Stimulated activated CD4-positive, alpha-beta T cell treated with anti-CD3 and anti-CD28 coated beads, Interleukin-12 subunit alpha, Interleukin-12 subunit beta, amount 100 ng/mL, for 24 hours (primary cell): ENCODE measurements around the gene TLE6.
"Not testable (repeated sequence)": the region's sequence is repeated elsewhere in the genome, so short reads cannot be mapped to it uniquely, and the experiment has no call there.

Experiments used
- DNase-seq, 2 experiments: peaks; one replicate each; pipeline ENCODE4 v3.0.0-alpha.2; 2020; ENCODE audit warnings: low read depth in 2 of 2

Gene TLE6

DNA sequence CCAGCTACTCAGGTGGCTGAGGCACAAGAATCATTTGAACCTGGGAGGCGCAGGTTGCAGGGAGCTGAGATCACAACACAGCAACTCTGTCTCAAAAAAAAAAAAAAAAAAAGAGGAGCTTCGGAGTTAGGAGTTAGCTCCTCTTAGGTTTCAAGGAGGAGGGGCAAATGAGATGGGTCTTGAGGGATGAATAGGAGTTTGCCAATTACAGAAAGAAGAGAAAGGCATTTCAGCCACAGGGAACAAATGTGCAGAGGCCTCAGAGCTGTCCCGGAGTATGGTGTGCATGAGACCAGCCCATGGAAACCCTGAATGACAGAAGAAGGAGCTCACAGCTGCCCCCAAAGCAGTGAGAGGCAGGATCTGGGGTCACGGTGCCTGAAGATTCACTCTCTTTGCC, 27.2 kb downstream of the TLE6 start:
- no peak for DNase-seq

DNA sequence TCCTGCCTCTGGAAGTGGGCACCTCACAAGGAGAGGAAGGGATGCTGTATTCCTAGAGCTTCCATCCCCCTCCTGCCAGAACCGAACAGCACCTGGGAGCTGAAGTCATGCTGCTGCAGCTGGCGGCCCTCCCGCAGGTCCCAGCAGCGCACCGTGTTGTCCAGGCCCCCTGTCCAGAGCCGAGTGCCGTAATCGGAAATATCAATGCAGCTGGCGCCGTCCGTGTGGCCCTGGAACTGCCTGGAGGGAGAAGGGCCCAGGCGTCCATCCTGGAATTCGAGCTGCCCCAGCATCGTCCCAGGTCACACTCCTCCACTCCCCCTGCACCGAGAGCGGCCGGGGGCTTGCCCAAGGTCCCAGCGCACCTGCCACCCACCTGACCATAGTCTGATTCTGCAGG, 28.0 kb downstream of the TLE6 start:
- no peak for DNase-seq

DNA sequence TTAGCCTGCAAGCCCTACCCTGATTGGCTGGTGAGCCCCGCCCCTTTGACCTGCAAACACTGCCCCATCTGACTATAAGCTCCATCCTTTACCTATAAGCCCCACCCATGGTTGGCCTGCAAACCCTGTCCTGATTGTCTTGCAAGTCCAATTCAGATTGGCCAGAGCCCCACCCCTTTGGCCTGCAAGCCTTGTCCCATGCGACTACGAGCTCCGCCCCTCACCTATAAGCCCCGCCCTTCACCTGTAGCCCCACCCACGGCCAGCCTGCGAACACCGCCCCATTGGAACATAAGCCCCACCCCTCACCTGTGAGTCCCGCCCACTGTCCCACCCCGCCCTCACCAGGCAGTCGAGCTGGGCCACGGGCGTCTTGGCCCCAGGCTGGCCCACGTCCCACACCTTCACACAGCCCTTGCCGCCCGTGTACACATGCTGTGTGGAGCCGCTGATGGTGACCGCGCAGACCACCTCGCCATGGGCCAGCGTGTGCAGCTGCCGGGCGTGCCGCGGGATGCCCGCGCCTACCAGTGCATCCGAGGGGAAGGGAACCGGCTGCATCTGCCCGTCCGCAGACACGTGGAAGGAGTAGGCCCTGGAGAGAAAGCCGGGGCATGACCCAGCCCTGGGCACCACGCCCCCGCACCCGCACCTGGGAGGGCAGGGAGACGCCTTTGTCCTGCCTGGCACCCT, 28.9 kb downstream of the TLE6 start:
- peak in 1 of 2 experiments; percentile 19 for DNase-seq

DNA sequence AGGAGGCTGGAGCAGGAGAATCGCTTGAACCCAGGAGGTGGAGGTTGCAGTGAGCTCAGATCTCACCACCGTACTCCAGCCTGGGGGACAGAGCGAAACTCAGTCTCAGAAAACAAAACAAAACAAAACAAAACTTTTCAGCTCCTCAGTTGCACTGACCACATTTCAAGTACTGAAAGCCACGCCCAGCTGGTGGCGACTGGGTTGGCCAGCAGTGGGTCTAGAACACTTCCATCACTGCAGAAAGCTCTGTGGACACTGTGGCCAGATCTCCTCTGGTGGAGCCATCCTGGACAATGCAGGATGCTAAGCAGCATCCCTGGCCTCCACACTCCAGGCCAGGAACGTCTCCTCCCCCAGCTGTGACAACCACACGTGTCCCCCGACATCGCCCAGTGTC, 30.6 kb downstream of the TLE6 start:
- DNase-seq, result no peak

DNA sequence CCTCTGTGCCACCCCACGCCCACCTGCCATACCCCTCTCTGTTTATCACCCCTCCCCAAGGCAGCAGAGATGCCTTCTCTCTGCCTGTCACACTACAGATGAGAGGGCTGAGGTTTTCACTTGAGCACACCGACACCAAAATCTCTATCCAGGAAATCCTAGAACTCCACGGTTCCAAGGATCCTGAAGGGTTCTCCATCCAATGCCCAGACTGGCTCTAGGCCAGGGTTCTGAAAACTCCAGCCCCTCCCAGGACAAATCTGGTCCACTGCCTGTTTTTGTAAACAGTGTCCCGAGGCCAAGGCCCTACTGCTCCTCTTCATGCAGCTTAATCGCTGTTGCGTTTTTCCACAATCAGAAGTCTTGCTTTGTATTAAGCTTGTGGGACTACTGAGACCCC, 31.6 kb downstream of the TLE6 start:
- DNase-seq, result no peak

DNA sequence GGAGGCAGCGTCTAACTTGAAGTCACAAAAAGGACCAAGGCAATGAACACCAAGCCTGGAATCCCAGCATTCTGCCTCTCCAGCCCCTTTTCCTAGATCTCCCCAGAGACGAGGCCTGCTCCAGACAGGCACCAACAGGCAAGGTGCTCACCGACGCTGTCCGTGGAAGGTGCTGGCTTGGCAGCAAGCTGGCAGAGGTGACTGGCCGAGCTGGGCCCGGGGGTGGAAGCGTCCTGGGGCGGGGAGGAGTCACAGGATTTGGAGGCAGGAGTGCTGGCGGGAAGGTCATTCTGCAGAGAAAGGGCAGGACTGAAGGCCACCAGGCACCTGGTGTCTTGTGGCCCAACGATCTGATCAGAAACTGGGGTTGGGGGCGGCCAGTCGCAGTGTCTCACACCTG, 33.5 kb downstream of the TLE6 start:
- DNase-seq, result no peak

DNA sequence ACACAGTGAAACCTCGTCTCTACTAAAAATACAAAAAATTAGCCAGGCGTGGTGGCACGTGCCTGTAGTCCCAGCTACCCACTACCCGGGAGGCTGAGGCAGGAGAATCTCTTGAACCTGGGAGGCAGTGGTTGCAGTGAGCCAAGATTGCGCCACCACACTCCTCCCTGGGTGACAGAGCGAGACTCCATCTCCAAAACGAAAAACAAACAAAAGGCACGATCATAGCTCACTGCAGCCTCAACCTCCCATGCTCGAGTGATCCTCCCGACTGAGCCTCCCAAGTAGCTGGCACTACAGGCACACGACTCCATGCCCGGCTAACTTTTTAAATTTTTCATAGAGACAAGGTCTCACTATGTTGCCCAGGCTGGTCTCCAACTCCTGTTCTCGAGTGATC, 34.7 kb downstream of the TLE6 start:
- DNase-seq, result not testable (repeated sequence)

DNA sequence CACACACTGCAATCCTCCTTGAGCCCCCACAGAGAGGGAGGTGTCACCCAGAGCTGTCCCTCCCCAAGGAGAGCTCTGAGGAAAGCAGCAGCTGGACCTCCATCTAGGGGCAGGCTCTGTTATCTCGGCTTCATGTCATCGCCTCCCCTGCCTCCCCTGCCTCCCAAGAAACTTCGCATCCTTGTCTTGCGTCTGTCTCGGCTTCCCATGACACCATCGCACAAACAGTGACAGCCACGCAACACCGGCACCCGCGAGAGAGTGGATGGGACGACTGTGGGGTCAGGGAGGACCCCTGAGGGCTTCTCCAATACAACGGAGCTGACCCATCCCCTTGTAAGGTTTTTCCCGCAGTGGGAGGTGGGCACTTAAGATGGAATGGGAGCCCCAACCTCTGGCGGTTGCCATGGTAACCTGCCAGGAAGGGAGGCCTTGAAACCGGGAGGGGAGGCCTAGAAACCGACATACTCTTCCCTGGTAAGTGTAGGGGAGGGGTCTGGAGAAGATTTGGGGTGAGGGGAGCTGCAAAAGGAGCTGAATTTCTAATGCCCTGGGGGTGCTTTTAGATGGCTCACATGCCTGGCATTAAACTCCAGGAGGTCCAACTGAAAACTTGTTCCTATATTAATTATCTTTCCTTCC, 35.4 kb downstream of the TLE6 start:
- DNase-seq, result no peak

DNA sequence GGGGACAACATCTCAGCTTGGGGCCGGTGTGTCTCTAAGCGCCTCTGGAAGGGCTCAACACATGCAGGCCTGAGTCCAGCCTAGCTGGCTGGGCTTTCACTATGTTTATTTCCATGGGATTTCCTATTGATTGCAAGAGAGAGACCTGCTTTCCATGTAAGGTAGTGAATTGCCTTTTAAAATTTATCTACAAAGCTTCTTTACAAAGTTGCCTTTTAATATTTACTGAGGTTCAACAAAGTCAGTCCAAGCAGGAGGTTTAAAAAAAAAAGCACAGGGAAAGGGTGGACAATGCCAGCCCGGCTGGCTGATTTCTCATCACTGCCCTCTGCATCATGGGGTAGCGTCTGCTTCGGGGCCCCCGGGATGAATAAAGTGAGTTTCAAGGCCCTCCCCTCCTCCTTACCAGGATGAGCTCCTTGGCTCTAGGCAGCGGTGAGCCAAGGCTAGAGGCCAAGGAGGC, 35.9 kb downstream of the TLE6 start:
- no peak for DNase-seq

DNA sequence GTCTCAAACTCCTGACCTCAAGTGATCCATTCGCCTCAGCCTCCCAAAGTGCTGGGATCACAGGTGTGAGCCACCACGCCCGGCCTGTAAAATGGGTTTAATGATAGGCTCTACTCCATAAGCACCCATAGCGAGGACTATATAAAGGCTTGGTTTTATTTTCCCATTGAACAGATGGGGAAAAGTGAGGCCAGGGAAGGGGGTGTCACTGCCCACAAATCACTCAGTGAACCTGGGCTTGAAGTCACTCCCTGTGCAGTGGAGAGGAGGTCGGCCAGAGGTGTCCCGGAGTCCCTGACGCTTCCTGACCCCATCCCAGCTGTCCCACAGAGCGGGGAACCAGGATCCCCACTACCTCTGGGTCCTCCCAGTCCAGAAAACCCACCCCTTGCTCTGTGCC, 36.8 kb downstream of the TLE6 start:
- no peak for DNase-seq

DNA sequence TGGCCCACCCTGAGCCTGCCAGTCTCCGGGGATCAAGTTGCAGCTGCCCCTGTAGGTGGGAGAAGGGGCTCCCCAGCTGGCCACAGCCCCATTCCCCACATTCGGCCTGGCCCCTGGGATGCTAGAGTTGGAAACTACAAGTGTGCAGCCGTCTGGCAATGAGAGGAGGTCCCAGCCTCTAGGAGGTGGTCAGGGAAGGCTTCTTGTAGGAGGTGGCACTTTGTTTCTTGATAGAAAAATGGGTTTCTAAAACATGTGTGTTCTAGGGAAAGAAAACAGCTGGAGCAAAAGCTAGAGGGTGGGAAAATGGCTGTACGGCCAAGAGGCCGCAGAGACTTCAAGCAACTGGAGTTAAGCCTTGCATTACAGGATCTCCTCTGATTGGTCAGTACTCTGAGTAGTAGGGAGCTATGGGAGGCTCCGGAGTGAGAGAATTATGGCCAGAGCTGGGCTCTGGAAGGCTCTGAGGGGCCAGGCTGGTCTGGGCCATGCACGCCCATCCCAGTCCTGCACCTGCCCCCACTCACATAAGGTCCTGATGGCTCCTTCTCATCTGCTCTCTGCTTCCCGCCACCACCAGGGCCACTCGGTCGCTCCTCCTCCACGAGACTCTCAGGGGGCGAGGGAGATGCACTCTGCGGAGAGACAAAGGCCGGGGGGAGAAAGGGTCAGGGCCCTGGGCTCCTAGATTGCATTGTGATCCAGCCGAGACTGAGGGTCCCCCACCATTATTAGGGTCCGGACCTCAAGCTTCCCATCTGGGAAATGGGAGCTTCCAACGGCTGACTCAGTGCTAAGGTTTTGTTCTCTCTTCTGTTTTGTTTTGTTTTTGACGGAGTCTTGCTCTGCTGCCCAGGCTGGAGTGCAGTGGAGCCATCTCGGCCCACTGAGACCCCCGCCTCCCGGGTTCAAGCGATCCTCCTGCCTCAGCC, 38.0 kb downstream of the TLE6 start:
- DNase-seq, result no peak

DNA sequence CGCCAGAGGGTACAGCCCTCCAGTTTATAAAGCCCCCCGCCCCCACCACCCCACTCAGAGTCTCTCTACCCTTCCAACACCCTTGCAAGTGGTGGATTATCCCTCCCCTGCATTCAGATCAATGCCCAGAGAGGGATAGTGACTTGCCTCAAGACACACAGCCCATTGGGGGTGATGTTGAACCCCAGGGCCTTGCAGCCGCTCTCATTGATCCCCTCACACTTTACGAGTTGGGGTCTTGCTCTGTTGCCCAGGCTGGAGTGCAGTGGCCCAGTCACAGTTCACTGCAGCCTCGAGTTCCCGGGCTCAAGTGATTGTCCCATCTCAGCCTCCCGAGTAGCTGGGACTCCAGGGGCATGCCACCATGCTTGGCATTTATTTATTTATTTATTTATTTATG, 40.6 kb downstream of the TLE6 start:
- no peak for DNase-seq

DNA sequence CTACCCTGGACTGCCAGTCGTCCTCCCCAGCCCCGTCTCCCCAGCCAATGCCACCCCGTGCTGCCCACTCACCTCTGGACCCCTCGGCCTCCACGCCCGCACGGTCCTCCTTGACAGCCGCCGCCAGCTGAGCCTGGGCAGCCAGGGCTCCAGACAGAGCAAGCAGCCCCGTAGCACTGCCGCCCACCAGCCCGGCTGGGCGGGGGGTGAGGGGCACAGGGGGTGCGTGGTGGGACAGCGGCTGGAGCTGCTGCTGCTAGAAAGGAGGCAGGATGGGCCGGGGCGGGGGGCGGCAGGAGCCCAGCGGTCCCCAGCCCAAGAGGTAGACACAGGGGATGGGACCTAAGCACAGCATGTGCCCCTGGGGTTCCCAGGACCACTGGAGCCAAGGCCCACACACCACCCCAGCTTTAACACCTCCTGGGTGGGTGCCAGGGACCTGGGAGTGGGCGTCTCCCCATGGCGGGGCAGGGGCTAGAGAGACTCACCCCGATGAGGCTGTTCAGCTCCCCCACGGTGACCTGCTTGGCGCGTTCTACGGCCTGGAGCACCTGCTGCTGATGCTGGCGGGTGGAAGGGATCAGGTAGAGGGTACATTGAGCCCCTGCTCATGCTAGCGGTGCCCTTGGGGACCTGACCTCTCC, 42.0 kb downstream of the TLE6 start:
- DNase-seq, result no peak

DNA sequence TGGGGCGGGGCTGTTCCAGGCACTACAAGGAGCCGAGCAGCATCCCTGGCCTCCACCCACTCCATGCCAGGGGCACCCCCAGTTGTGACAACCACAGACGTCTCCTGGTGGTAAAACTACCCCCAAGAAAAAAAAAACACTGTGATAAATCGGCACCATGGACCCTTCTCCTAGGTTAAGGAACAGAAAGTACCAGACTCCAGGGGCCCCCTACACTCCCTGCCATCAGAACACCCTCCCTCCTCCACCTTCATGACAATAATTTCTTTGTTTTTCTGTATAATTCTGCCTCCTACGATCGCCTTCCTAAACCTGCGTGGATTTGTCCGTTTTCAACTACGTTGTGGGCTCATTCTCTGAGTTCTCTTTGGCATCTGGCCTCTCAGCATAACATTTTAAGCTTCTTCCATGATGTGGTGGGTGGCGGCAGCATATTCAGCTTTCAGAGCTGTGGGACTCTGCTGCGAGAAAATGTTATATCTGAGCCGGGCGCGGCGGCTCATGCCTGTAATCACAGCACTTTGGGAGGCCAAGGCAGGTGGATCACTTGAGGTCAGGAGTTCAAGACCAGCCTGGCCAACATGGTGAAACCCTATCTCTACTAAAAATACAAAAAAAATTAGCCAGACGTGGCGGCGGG, 43.1 kb downstream of the TLE6 start:
- DNase-seq, result no peak

DNA sequence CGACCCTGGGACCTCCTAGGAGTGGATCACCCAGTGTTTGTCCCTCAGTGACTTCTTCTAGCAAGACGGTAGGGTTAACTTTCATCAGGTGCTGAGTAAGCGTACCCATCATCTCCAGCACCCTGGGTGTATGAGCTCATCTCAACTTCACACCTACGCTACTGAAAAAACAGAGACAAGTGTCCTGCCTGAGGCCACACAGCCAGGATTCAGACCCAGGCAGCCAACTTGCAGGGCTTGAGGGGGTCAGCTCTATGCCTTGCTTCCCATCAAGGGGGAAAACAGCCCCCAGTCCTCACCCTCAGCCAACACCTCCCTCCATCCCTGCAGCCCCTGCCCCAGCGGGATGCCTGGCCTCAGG, 47.1 kb downstream of the TLE6 start:
- no peak for DNase-seq

DNA sequence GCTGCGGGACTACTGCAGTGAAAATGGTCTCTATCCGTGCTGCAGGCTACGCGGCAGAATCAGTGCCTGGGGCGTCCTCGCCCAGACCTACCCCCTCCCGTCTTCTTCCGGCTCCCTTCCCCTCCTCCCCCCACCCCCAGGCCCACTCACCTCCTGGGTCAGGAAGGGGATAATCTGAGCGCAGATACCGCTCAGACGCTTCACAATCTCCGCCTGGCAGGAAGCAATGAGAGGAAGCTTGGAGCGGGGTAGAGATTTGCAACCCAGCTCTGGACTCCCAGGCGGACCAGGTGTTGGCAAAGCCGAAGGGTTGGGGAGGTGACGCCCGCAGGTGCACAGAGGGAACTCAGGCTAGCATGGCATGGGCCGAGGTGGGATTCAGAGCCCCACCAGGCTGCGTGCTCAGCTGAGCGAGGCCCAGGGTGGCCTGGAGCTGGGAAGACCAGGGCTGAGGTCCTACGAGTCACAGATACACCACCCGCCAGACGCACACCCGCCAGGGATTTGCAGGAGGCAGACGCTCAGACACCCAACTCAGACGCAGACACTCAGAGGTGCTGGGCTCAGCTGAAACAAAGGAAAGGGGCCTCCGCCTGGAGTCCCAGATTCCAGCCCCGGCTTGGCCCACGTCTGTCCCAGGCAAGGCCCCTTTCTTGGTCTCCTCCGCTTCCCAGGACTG, 47.6 kb downstream of the TLE6 start:
- no peak for DNase-seq

DNA sequence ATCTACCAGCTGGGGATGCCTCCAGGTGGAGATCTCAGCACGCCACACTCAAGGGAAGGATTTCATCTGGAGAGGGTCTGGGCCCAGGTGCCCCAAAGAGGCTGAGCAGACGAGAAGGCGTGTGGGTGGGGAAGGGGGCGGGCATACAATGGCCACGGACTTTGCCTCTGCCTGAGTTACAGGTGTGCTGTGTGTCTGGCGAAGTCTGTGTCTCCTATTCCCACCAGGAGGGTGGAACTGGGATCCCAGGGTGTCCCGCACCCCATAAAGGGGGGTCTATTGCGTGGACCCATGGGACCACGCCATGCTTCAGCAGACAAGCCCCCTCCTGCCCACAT, 48.2 kb downstream of the TLE6 start:
- no peak for DNase-seq

DNA sequence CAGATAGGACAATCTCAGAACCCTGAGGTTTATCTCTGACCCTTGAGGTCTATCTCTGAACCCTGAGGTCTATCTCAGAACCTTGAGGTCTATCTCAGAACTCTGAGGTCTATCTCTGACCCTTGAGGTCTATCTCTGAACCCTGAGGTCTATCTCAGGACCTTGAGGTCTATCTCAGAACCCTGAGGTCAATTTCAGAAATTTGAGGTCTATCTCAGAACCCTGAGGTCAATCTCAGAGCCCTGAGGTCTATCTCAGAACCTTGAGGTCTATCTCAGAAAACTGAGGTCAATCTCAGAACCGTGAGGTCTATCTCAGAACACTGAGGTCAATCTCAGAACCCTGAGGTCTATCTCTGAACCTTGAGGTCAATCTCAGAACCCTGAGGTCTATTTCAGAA, 49.4 kb downstream of the TLE6 start:
- no peak for DNase-seq

DNA sequence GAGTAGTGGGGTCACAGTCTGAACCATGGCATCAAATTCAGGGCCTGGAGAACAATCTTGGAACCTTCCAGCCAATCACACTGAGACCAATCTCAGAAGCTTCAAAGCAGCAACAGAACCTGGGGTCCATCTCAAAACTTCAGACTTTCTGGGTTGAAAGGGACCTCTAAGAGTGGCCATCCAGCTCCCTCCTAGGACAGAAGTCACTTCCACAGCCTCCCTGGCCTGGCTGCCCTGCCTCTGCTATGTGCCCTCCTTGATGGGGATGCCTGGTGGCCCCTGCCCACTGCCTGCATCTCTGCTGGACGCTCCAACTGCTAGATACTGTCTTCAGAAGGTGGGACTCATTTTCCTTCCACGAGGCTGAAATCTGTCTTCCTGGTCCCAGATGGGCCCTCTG, 49.9 kb downstream of the TLE6 start:
- no peak for DNase-seq

DNA sequence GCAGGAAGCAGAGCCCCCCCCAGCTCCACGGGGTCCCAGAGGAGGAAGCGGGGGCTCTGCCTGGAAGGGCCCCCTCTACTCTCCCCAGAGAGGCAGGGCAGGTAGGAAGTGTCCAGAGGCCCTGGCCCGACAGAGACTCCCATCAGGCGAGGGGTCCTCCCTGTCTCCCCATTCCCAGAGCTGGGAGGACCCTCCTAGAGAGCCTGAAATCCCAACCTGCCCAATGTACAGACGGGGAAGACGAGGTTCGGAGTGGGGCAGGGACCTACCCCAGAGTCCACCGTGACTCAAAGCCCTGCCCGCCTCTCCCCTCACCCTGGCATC, 50.6 kb downstream of the TLE6 start:
- DNase-seq, result no peak

DNA sequence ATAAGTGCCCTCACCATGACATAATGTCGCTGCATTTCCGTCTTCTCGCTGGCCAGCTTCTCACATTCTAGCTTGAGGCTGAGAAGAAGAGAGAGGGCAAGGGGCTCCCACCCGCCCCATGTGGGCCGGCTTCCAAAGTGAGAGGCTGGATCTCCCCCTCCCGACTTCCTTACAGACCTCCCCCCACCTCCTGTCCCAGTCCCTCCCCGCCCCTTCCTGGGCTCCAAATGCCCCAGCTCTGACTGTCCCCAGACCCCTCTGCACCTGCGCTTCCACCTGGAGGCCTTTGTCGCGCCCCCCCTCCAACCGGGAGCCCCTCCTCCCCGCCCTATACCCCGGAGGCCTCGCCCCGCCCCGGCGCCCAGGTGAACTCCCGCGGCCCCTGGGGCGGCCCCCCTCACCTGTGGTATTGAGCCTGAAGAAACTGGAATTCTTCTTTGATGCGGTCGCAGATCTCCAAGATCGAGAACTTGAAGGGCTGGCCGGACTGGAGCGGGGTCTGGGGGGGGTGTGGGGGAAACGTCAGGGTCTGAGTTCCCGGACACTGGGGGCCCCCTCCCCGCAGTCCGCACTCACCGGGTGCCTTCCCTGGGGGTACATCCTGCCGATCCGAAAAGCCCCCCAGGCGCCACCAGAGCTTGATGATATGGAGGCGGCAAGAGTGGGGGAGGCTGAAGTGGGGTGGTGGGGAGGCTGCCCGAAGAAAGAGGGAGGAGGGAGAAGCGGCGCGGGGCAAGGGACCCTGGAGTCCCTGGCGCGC, 51.1 kb downstream of the TLE6 start:
- DNase-seq, result no peak
